Left cardiac atrium (tissue), 4 donors: ENCODE results near the gene TMEM181. TPM values are rescaled to one million over a fixed set of nuclear protein-coding genes. Genes with fewer than 3 reads are reported as not detected.
"Not testable (repeated sequence)": the region's sequence is repeated elsewhere in the genome, so short reads cannot be mapped to it uniquely, and the experiment has no call there.

Source experiments
- ATAC-seq, 2 donors: fragments of 200-7000 bp; cut with Tn5 transposase; one replicate each; pipeline ENCODE4 v1.9.1; 2020; ENCODE audit warnings: mild to moderate bottlenecking in 2 of 2, moderate library complexity in 2 of 2
- DNase-seq: peaks from one replicate; pipeline ENCODE4 v3.0.0-alpha.2; 2020
- intact Hi-C, 2 donors: fragments of 100-400 bp; cut with DNase I; formaldehyde crosslinking; loops; one replicate each; pipeline versions ENCODE4 v1.14.1 to v1.15.1; 2022 to 2023
- total RNA-seq, 2 donors: library from RNA; stranded (reverse); fragmentation: NEBNext Ultra II Directional; extraction: Animal tissue kit (Norgen Biotek cat#: 25700); gene quantifications; one replicate each; pipeline ENCODE4 v1.2.1, GENCODE V29; 2021
- donor health status: DM: no; HTN: yes; CAD: no.
- donor health status: DM: no; HTN: yes; CAD: no; lungs with severe emphysema.
- donor health status: DM: yes; HTN: yes; CAD: no.
- donor health status: Dilated cardiomyopathy.

TMEM181 gene
- total RNA-seq, 2 donors from 2014 or later: 12.5 to 13.8 TPM

GRCh38 chr6:158629367-158630221, 69.7 kb downstream of the TMEM181 start:
- intact Hi-C loops: no loop called here
- DNase-seq (peak; percentile 32), ATAC-seq (peak in 1 of 2 donors; percentile 38)

GRCh38 chr6:158630938-158631616, 71.2 kb downstream of the TMEM181 start:
- ATAC-seq (peak; percentile 56 to 60), DNase-seq (peak; percentile 80)
- intact Hi-C loops: no loop called here

- peak; percentile 82 to 88 for ATAC-seq
These were observed 72.0 kb downstream of the TMEM181 start for GRCh38 chr6:158631678-158632537.

GRCh38 chr6:158632538-158633119, 72.7 kb downstream of the TMEM181 start:
- ATAC-seq, intact Hi-C loops, DNase-seq: not testable (repeated sequence)

More at GRCh38 chr6:158631678-158632537, 72.0 kb downstream of the TMEM181 start:
- DNase-seq: peak; percentile 88
- intact Hi-C loops: no loop called here

- ATAC-seq: no peak
- intact Hi-C loops: no loop called here
- DNase-seq: no peak
These were observed 73.2 kb downstream of the TMEM181 start for GRCh38 chr6:158633127-158633526.

- intact Hi-C loops: loop anchor here in 1 of 2 donors (5.0 kb wide), 1 partner anchor 57 kb away; no protein-coding TSS in a partner anchor
- no peak for ATAC-seq
These were observed 75.0 kb downstream of the TMEM181 start for GRCh38 chr6:158634695-158635426.

GRCh38 chr6:158635427-158636073, 75.7 kb downstream of the TMEM181 start:
- intact Hi-C loops: loop anchor here in 1 of 2 donors (5.0 kb wide), 1 partner anchor 57 kb away; no protein-coding TSS in a partner anchor
- ATAC-seq: no peak

More at GRCh38 chr6:158634695-158635426, 75.0 kb downstream of the TMEM181 start:
- DNase-seq: no peak

GRCh38 chr6:158636778-158637177, 76.9 kb downstream of the TMEM181 start:
- DNase-seq (no peak), ATAC-seq (no peak)
- intact Hi-C loops: loop anchor here in 1 of 2 donors (5.0 kb wide), 1 partner anchor 56 kb away; no protein-coding TSS in a partner anchor

More at GRCh38 chr6:158635427-158636073, 75.7 kb downstream of the TMEM181 start:
- DNase-seq: no peak

- peak in 1 of 2 donors; percentile 13 for ATAC-seq
- DNase-seq: no peak
- intact Hi-C loops: loop anchor here in 1 of 2 donors (5.0 kb wide), 1 partner anchor 54 kb away; no protein-coding TSS in a partner anchor
These were observed 78.5 kb downstream of the TMEM181 start for GRCh38 chr6:158638324-158638854.

- intact Hi-C loops: loop anchor here in 1 of 2 donors (5.0 kb wide), 1 partner anchor 53 kb away; no protein-coding TSS in a partner anchor
- no peak for ATAC-seq
- no peak for DNase-seq
These were observed 79.2 kb downstream of the TMEM181 start for GRCh38 chr6:158639056-158639455.

- intact Hi-C loops: no loop called here
- ATAC-seq (no peak), DNase-seq (no peak)
These were observed 80.6 kb downstream of the TMEM181 start for GRCh38 chr6:158640519-158640918.

GRCh38 chr6:158642097-158642601, 82.3 kb downstream of the TMEM181 start:
- intact Hi-C loops: no loop called here
- ATAC-seq (peak; percentile 6 to 43), DNase-seq (no peak)

- intact Hi-C loops: no loop called here
- DNase-seq: no peak
- ATAC-seq: peak in 1 of 2 donors; percentile 4
These were observed 83.9 kb downstream of the TMEM181 start for GRCh38 chr6:158643836-158644230.

- intact Hi-C loops: no loop called here
- DNase-seq (peak; percentile 95), ATAC-seq (peak; percentile 96)
These were observed 84.6 kb downstream of the TMEM181 start, which contains the start of gene DYNLT1 for GRCh38 chr6:158644231-158645063. DYNLT1 (minus strand) TSS chr6:158644743; CDS start chr6:158644708, 35 bp downstream.

- intact Hi-C loops: no loop called here
- ATAC-seq: no peak
- DNase-seq: no peak
These were observed 85.5 kb downstream of the TMEM181 start for GRCh38 chr6:158645064-158646022.
